RWPE2 (cell line): ENCODE results near the gene HSPA9.

Experiments used
- ATAC-seq: fragments of 200-7000 bp; cut with Tn5 transposase; 3 replicates; pipeline ENCODE4 v1.9.1; 2021; ENCODE audit warnings: low read depth
- DNase-seq: peaks from one replicate; pipeline ENCODE4 v3.0.0-alpha.2; 2020; ENCODE audit warnings: low spot score
- H3K27ac ChIP-seq: fragments of 450-650 bp; 2 replicates; pipeline ENCODE4 v1.5.1; 2017; ENCODE audit warnings: mild to moderate bottlenecking; ENCODE audit not compliant: poor library complexity, severe bottlenecking
- H3K27me3 ChIP-seq: fragments of 250-450 bp; sonication (Bioruptor Pico); 2 replicates; pipeline ENCODE4 v1.5.1; 2021; ENCODE audit warnings: mild to moderate bottlenecking, moderate library complexity; ENCODE audit not compliant: insufficient read depth, poor library complexity, severe bottlenecking
- H3K36me3 ChIP-seq: fragments of 250-450 bp; sonication (Bioruptor Pico); 2 replicates; pipeline ENCODE4 v1.5.1; 2020; ENCODE audit warnings: low read depth, mild to moderate bottlenecking, moderate library complexity
- H3K4me1 ChIP-seq: fragments of 250-450 bp; sonication (Bioruptor Pico); 2 replicates; pipeline ENCODE4 v1.5.1; 2021; ENCODE audit warnings: mild to moderate bottlenecking, moderate library complexity; ENCODE audit not compliant: insufficient read depth, poor library complexity, severe bottlenecking
- H3K4me3 ChIP-seq: fragments of 250-450 bp; sonication (Bioruptor Pico); 2 replicates; pipeline ENCODE4 v1.5.1; 2021; ENCODE audit warnings: mild to moderate bottlenecking, moderate library complexity; ENCODE audit not compliant: severe bottlenecking
- H3K9me3 ChIP-seq: fragments of 250-450 bp; sonication (Bioruptor Pico); 2 replicates; pipeline ENCODE4 v1.5.1; 2021; ENCODE audit warnings: mild to moderate bottlenecking, moderate library complexity; ENCODE audit not compliant: severe bottlenecking
- CTCF ChIP-seq: fragments of 450-650 bp; IDR thresholded peaks from one replicate; pipeline ENCODE4 v1.5.1; 2017; ENCODE audit warnings: mild to moderate bottlenecking, moderate library complexity; ENCODE audit not compliant: poor library complexity, severe bottlenecking

Gene HSPA9

DNA sequence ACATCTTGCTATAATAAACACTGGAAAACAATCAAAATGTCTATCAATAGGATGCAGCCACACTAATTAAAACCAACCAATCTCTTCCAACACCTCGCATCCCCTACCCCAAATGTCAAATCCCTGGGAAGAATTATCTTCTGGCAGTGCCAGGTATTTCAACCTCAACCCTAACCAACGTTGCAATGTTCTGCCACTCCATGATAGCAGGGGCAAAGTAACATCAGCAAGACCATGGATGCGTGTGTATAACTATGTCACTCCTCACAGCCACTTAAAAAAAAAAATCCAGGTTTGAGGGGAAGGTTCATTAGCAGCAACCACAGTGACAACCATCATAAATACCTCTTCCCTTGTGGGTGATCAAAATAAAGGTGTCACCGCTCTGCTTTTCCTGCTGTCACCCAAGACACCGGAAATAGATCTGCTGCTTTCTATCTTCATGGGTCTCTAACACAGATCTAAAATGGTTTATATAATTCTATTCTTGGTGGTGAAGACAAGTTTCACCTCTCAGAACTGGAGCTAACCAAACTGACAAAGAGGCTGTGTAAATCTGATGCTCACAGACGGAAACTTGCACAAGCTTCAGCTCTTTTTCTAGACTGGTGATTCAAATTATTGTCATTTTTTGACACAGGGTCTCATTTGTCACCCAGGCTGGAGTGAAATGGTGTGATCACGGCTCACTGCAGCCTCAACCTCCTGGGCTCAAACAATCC is 9.9 kb downstream of the HSPA9 start:
- Histone ChIP-seq H3K27me3 (no peaks in the 10 kb centered on the region), H3K4me3 (no peak overlapping the region), H3K4me1 (peaks cover 3% of the 10 kb centered on the region), H3K9me3 (no peaks in the 10 kb centered on the region), H3K36me3 (peaks cover 100% of the 10 kb centered on the region), H3K27ac (no peak overlapping the region)
- DNase-seq (no peak), ATAC-seq (no peak)
- TF ChIP-seq CTCF: no peak

DNA sequence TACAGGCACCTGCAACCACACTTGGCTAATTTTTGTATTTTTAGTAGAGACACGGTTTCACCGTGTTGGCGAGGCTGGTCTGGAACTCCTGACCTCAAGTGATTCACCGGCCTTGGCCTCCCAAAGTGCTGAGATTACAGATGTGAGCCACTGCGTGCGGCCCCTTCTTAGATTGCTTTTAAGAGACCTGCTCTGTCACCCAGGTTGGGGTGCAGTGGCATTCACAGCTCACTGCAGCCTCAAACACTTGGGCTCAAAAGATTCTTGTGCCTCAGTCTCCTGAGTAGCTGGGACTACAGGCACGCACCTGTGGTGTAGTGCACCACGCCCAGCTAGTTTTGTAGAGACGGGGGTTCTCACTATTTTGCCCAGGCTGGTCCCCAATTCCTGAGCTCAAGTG is 11.0 kb downstream of the HSPA9 start:
- Histone ChIP-seq H3K4me3 (no peak overlapping the region), H3K27me3 (no peaks in the 10 kb centered on the region), H3K4me1 (no peaks in the 10 kb centered on the region), H3K9me3 (no peaks in the 10 kb centered on the region), H3K27ac (no peak overlapping the region), H3K36me3 (peaks cover 100% of the 10 kb centered on the region)
- no peak for ATAC-seq
- DNase-seq: no peak
- no peak for TF ChIP-seq CTCF

DNA sequence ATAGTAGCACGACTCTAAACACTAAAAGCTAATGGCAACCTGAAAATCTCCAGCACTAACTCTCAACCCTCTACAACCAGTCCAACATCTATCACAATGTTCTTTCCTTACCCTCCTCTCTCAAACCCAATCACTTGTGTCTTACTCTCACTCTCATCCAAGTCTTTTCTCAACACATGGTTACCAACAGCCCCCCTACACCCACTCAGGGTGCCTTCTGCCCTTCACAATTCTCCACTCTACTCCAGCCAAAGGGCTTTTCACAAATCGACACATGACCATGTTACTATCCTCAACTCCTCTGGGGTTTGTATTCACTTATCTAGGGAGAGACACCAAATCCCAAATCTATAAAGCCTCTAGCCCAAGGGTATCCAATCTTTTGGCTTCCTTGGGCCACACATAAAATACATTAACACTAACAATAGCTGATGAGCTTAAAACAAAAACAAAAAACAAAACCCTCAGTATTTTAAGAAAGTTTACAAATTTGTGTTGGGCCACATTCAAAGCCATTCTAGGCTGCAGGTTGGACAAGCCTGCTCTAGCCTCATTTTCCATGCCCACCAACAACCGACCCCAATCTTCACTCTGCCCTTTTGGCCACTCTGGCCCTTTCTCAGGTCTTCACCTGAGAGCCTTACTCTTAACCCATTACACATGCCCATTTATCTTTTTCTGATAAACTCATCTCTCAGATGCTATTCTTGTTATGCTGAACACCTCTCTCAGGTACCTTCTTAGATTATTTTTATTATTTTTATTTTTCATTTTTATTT is 11.7 kb downstream of the HSPA9 start:
- no peaks in the 10 kb centered on the region for H3K4me1 ChIP-seq
- peaks cover 100% of the 10 kb centered on the region for H3K36me3 ChIP-seq
- H3K9me3 ChIP-seq: no peaks in the 10 kb centered on the region
- ATAC-seq: peak; percentile 8; the same call in 1 of the 3 replicates
- H3K4me3 ChIP-seq: no peak overlapping the region
- no peak overlapping the region for H3K27ac ChIP-seq
- no peak for TF ChIP-seq CTCF
- no peak for DNase-seq
- no peaks in the 10 kb centered on the region for H3K27me3 ChIP-seq

- Histone ChIP-seq H3K9me3 (no peaks in the 10 kb centered on the region), H3K4me1 (no peaks in the 10 kb centered on the region), H3K36me3 (peaks cover 100% of the 10 kb centered on the region), H3K27me3 (no peaks in the 10 kb centered on the region), H3K4me3 (no peak overlapping the region), H3K27ac (no peak overlapping the region)
- ATAC-seq (no peak), DNase-seq (no peak)
- no peak for TF ChIP-seq CTCF
Measured at GRCh38 chr5:138560971-138561370, 14.2 kb downstream of the HSPA9 start.
